ENCODE data around the gene TUBGCP3.

TUBGCP3 gene

DNA sequence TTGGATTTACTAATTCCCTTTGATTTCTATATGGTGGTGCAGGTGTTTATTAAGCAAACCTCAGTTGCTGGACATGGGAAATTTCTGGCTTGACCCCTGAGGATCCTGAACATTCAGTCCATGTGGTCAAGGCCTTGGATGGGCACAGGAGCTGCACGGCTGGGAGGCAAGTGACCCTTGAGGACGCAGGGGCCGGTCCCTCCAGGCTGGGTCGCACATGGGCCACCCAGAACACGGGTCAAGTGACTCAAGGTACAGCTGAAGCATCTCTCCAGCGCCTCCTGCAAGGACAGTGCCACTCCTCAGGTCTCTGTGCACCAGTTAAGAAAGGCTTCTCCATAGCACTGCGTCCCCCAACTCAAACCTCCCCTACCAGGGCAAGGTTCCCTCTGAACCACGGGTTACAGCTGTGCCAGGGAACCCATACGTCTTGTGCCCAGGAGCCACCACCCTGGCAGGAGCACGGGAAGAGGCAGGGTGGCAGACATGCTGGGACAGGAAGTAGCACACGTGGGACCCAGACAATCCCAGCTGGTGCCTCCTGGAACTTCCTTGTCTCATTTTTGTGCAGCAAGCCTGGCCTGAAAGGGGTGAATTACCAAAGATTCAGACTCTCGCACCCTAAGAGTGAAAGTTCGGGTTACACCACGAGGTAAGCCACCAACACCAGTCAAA, 118.7 kb downstream of the TUBGCP3 start:
- DNase-seq: no peak

GRCh38 chr13:112468069-112468468, 119.9 kb downstream of the TUBGCP3 start:
- no peak for DNase-seq

DNA sequence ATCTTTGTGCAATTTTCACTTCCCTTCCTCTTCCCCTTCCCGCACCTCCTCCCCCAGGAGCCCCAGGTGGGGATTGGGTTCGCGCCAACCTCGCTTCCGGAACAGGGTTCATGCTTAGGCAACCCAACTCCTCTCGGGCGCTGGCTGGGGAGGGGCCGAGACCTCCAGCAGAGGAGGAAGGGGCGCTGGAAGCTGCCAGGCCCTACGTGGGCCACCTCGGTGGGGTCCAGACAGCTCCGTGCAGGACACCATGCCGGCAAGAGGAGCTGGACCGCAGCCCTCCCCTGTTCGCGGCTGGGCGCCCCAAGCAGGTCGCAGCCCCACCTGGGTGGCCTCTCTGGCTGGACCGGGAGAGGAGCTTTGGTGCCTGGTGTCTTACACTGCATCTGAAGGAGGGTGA, 120.7 kb downstream of the TUBGCP3 start:
- no peak for DNase-seq

- DNase-seq: no peak
These were observed 121.6 kb downstream of the TUBGCP3 start for GRCh38 chr13:112466132-112467058.

DNA sequence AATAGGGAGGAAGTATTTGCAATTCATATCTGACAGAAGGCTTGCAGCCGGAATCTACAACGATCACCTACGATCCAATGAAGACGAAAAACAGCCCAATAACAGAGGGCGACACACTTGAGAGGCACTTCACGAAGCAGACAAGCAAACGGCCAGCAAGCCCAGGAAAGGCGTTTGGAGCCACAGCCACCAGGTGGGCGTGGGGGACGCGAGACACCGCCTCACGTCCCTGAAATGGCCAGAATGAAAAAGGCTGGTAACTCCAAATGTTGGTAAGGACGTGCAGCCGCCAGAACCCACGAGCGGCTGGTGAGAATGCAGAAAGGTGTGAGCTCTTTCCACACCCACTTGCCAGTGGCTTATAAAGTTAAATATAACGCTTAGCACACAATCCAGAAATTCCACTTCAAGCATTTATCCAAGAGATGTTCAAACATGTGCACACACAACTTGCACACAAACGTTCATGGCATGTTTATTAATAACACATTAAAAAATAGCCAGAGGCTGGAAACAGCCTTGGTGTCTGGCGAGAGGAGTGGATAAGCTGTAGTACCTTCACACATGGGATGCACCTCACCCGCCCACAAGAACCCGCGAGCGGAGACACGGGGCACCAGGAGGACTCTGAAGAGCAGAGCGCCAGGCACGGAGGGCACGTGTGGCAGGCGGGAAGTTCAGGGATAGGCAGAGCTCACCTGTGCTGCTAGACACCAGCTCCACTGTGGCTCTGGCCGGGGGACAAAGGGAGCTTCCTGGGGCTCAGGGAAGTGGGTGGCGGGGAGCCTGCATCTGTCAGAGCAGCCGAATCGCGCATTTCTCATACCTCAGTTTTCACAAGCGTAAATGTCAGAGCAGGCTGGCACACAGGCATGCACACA, 122.5 kb downstream of the TUBGCP3 start:
- DNase-seq: no peak

DNA sequence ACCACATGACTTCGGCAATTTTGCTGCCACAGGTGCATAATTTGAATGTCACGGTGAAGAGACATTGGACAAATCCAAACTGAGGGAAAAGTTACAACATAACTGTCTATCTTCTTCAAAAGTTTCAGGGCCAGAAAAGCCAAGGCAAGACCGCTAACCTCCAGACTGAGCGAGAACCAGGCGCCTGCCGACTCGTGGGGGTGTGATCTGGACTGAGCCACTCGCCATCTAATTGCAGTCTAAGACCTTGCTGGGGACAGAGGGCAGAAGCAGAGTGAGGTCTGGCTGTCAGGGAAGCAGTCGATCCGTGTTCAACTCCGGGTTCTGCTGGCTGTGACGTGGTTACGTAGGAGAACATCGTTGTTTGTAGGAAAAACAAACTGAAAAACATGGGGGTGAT, 123.2 kb downstream of the TUBGCP3 start:
- DNase-seq: no peak

DNA sequence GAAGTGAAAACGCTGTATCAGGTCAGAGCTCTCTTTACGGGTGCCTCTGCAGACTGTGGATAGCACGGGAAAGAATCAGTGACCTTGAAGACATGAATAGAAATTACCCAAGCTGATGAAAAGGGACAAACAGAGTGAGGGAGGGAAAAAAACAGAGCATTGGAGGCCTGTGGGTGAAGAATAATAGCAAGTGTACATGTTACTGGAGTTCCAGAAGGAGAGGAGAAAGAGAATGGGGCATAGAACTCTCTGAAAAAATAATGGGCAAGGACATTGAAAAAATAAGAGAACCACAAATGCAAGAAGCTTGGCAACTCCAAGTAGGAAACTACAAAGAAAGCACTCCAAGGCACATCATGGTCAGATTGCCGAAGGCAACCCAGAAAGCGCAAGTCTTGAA, 125.5 kb downstream of the TUBGCP3 start:
- DNase-seq: no peak

DNA sequence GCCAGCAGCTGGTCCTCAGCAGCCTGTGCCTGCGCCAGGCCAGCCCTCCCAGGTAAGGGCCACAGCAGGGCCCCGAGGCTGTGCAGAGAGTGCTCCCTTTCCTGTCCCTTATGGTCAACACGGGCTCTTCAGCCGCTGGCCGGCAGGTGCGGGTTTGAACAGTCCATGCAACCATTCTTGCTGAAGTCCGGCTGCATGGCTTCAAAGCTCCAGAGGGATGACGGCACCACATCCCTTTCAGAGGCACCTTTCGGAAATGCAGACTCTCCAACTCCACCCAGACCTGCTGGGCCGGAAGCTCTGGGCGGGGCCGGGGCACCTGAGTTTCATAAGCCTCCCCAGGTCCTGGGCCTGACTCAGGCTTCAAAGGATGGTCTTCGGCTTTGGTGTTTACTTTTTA, 130.5 kb downstream of the TUBGCP3 start:
- peak; percentile 28 for DNase-seq

DNA sequence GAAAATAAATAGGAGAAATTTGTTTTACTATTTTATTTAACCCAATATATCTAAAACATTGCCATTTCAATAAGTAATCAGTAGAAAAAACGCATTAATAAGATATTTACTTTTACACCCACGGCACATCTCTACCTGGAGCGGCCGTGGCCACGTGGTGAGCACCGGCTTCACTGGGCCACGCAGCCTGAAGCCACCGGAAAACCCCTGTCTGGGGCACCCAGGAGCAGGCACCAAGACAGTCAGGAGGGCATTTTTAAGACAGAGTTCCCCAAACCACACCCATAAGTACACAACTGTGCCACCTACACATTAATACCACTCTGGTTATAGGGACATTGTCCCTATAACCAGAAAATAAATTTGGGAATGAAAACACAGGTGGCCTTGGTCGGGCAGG, 130.9 kb downstream of the TUBGCP3 start:
- DNase-seq: no peak

GRCh38 chr13:112456138-112457056, 131.6 kb downstream of the TUBGCP3 start:
- DNase-seq: no peak

DNA sequence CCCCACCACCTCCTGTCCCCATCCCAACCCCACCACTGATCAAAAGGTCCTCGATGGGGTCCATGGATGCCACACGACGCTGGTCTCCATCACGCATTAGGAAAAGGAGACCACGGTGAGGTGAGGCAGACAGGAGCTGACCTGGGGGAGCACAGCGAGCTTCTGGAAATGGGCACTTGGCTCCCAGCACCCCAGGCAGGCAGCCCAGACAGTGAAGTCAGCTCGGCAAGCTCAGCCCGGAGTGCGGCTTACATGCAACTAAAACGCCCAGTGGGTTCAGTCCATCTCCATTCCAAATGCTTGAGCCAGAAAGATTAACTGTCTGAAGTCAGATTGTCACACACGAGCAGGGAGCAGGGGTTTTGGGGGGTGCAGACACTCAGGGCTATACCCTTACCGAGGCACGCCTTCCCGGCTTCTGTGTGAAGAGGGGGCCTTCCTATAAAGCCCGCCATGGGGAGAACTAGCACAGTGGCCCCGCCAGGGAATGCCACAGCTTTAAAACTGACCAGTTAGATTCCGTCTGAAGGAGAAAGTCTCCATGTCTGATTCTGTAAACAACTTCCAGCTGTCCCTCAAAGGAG, 132.4 kb downstream of the TUBGCP3 start:
- no peak for DNase-seq

DNA sequence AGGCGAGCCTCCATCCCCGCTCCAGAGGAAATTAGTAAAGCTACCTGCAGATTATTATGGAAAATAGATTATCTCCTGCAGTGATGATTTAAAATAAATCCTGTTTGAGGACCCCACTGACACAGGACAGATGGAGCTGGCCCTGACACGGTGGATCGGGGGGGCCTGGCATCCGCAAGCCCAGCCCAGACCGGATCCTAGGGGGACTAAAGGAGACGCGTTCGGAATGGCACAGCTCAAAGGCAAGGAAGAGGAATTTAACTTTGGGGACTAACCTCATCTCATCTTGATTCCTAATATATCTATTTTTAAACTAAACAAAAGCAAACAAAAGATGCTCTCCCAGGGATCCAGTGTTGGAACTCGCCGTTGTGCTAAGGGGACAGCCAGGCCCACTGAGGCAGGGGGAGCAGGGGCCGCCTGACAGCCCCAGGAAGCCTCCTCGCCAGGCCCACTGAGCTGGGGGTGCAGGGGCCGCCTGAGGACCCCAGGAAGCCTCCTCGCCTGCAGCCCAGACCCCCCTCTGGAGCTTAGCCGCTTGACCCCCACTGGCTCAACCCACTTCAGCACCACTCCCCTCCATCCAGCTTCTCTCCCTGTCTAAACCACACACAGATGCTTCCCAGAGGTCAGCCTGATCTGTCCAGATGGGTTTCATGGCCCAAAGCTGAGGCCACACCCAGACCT, 133.2 kb downstream of the TUBGCP3 start:
- no peak for DNase-seq

GRCh38 chr13:112453874-112454647, 133.9 kb downstream of the TUBGCP3 start:
- DNase-seq: no peak

DNA sequence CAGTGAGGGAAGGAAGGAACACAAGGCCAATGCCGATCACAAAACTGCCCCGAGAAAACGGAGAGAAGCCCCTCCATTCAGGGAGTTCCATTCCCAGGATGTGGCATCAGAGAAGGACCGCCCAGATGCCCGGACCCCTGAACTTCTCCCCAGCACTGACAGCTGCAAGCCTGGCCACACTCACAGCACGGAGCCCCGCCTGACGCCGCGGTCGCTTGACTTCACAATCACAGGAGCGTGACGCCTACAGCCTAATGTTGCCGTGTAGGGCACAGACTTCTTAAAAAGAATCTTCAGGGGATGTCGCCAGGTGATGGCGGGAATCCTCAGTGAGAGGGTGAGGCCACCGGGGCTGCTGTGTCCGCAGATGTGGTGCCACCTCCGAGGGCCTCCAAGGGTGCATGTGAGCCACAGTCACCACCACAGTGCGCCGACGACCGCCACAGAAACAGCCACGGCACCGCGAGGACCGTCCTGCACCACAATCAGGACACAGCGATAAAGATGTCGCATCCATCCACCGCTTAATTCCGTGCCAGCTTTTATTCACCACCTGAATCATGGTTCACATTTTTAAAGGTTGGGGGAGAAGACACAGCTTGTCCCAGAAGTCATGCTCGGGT, 134.6 kb downstream of the TUBGCP3 start:
- no peak for DNase-seq

DNA sequence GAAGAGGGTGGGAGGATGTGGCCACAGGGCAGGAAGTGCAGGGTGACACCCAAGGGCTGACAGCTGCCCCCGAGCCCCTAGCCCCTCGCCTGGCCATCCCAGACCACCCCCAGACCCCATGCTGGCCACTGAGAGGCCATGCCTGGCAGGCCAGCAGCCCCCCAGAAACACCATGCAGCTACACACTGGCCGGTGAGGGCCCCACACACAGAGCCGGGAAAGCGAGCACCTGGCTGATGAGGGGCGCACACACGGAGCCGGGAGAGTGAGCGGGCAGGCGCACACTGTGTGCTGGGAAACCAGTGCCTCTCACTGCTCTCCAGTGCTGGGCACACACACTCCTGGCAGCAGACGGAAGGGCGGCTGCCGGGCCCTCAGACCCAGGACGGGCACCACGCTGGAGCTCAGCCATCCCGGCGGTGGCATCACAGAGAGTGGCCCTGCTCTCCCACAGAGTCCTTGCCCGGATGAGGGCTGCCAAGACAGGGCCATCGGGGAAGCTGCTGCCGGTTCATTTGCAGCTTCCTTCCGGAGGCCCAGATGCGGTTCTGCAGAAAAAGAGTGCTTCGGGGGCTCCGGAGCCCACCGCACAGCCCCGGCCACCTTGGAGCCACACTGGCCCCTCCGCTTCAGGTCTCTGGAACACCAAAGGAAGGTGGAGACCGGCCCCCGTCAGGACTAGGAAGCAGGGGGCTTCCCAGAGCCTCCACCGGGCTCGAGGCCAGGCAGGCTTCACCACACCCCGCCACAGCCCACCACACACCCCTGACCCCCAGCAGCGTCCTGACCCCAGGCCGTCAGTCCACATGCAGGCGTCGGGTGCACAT, 135.4 kb downstream of the TUBGCP3 start:
- no peak for DNase-seq

DNA sequence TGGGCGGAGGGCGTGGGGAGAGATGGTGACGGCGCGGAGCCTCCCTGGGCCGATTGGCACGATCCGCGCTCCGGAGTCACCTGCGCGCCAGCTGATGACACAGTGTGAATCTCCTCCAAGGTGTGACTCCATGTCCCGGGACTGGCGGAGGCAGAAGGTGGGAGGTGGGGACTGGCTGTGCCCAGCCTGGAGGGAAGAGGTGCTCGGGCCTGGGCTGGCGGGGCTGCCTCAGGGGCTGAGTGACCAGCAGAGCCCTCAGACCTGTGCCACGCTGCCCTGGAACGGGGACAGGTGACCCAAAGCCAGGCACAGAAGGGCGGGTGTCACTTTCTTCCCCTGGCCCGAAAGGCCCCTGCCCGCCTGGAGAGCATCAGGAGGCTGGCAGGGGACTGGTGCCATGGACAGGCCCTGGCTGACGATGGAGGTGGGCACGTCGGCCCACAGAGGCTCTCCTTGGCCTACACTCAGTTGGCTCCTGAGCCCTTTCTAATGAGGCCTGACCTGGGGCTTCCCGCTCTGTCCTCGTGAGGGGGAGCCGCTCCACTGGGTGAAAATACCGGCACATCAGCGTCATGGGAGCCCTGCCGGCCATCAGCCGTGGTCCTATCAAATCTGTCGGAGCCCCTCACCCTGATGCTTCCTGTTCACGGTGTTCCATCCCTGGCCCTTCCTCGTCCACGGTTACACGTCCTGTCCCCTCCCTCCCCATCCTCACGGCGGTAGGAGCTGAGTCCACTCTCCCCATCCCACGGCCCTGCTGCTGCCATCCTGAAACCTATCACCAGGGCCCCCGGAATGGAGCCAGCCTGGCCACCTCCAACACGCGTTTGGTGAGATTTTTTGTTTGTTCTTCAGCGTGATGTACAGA, 136.2 kb downstream of the TUBGCP3 start:
- DNase-seq: no peak

GRCh38 chr13:112450904-112451240, 137.1 kb downstream of the TUBGCP3 start:
- DNase-seq: peak; percentile 88

Data from NCI-H748 treated with DMSO at 0.1 percent for 48 hours (cell line).